ENCODE measurements around the gene TPPP2.

- TF ChIP-seq POLR2A (IDR thresholded peaks at IDR 0.05), result no peak
- no peak for TF ChIP-seq CTCF (IDR thresholded peaks at IDR 0.05)
Measured at GRCh38 chr14:21023817-21024584, 6.0 kb upstream of the TPPP2 start.
